ENCODE measurements around the gene ERG. TPM values are rescaled to one million over a fixed set of nuclear protein-coding genes. Genes with fewer than 3 reads are reported as not detected.

ERG gene
- total RNA-seq, 1 experiment from 2014 or later, result not detected

- H3K4me3 Mint-ChIP-seq (ENCODE audit: unreplicated experiment), result no peak overlapping the region
- no peaks in the 10 kb centered on the region for H3K36me3 Mint-ChIP-seq (ENCODE audit: insufficient read depth, unreplicated experiment)
- Histone ChIP-seq H3K9me3 (no peaks in the 10 kb centered on the region), H3K36me3 (ENCODE audit: control insufficient read depth, insufficient read depth, low read length) (no peaks in the 10 kb centered on the region), H3K4me3 (ENCODE audit: low read depth, low read length) (no peak overlapping the region), H3K4me1 (peaks cover 5% of the 10 kb centered on the region), H3K27me3 (replicated peaks; ENCODE audit: control insufficient read depth, insufficient read depth, low read length) (no peaks in the 10 kb centered on the region; the same call in 1 of the 2 replicates)
- no peak for TF ChIP-seq CTCF (IDR thresholded peaks at IDR 0.05; ENCODE audit: insufficient read depth in 1 of 2, low read depth in 1 of 2, low read length in 1 of 2, severe bottlenecking in 1 of 2, unreplicated experiment in 1 of 2)
- intact Hi-C loops (cut with micrococcal nuclease; ENCODE audit: unreplicated experiment), result no loop called here
- ChIA-PET POLR2A (no interaction called here), CTCF (no interaction called here)
- no TSS peak for BruUV-seq (replicated peaks)
- H3K27ac Mint-ChIP-seq (ENCODE audit: unreplicated experiment), result no peak overlapping the region
- H3K9me3 Mint-ChIP-seq (ENCODE audit: unreplicated experiment), result no peaks in the 10 kb centered on the region
- DNase-seq, result no peak
- H3K27me3 Mint-ChIP-seq (ENCODE audit: insufficient read depth, unreplicated experiment), result peaks cover 4% of the 10 kb centered on the region
- no peaks in the 10 kb centered on the region for H3K4me1 Mint-ChIP-seq (ENCODE audit: low read depth, unreplicated experiment)
Observed at GRCh38 chr21:38384675-38385426, 113.4 kb downstream of the ERG start.

GRCh38 chr21:38384238-38384560, 114.1 kb downstream of the ERG start:
- Mint-ChIP-seq H3K4me1 (ENCODE audit: low read depth, unreplicated experiment) (no peaks in the 10 kb centered on the region), H3K9me3 (ENCODE audit: unreplicated experiment) (no peaks in the 10 kb centered on the region), H3K27ac (ENCODE audit: unreplicated experiment) (no peak overlapping the region), H3K36me3 (ENCODE audit: insufficient read depth, unreplicated experiment) (no peaks in the 10 kb centered on the region), H3K27me3 (ENCODE audit: insufficient read depth, unreplicated experiment) (peaks cover 4% of the 10 kb centered on the region), H3K4me3 (ENCODE audit: unreplicated experiment) (no peak overlapping the region)
- Histone ChIP-seq H3K9me3 (no peaks in the 10 kb centered on the region), H3K27me3 (replicated peaks; ENCODE audit: control insufficient read depth, insufficient read depth, low read length) (no peaks in the 10 kb centered on the region; the same call in 1 of the 2 replicates), H3K4me1 (peaks cover 5% of the 10 kb centered on the region), H3K36me3 (ENCODE audit: control insufficient read depth, insufficient read depth, low read length) (no peaks in the 10 kb centered on the region), H3K4me3 (ENCODE audit: low read depth, low read length) (no peak overlapping the region)
- no TSS peak for BruUV-seq (replicated peaks)
- intact Hi-C loops (cut with micrococcal nuclease; ENCODE audit: unreplicated experiment), result no loop called here
- no peak for DNase-seq
- TF ChIP-seq CTCF (IDR thresholded peaks at IDR 0.05; ENCODE audit: insufficient read depth in 1 of 2, low read depth in 1 of 2, low read length in 1 of 2, severe bottlenecking in 1 of 2, unreplicated experiment in 1 of 2), result no peak
- ChIA-PET POLR2A (no interaction called here), CTCF (interaction anchor here (0.6 kb wide), 1 partner anchor 205 kb away, joined by 3 read pairs; no protein-coding TSS in a partner anchor)

- Mint-ChIP-seq H3K9me3 (ENCODE audit: unreplicated experiment) (no peaks in the 10 kb centered on the region), H3K27ac (ENCODE audit: unreplicated experiment) (no peak overlapping the region), H3K36me3 (ENCODE audit: insufficient read depth, unreplicated experiment) (no peaks in the 10 kb centered on the region), H3K4me3 (ENCODE audit: unreplicated experiment) (no peak overlapping the region), H3K27me3 (ENCODE audit: insufficient read depth, unreplicated experiment) (peaks cover 4% of the 10 kb centered on the region), H3K4me1 (ENCODE audit: low read depth, unreplicated experiment) (no peaks in the 10 kb centered on the region)
- DNase-seq, result no peak
- Histone ChIP-seq H3K4me1 (peaks cover 5% of the 10 kb centered on the region), H3K27me3 (replicated peaks; ENCODE audit: control insufficient read depth, insufficient read depth, low read length) (no peaks in the 10 kb centered on the region; the same call in 1 of the 2 replicates), H3K36me3 (ENCODE audit: control insufficient read depth, insufficient read depth, low read length) (no peaks in the 10 kb centered on the region), H3K9me3 (no peaks in the 10 kb centered on the region), H3K4me3 (ENCODE audit: low read depth, low read length) (no peak overlapping the region)
- ChIA-PET POLR2A (no interaction called here), CTCF (interaction anchor here (0.6 kb wide), 1 partner anchor 204 kb away, joined by 3 read pairs; no protein-coding TSS in a partner anchor)
- no TSS peak for BruUV-seq (replicated peaks)
- intact Hi-C loops (cut with micrococcal nuclease; ENCODE audit: unreplicated experiment), result no loop called here
- no peak for TF ChIP-seq CTCF (IDR thresholded peaks at IDR 0.05; ENCODE audit: insufficient read depth in 1 of 2, low read depth in 1 of 2, low read length in 1 of 2, severe bottlenecking in 1 of 2, unreplicated experiment in 1 of 2)
Observed at GRCh38 chr21:38383411-38384237, 114.7 kb downstream of the ERG start.
